Amniotic stem cell (primary cell): ENCODE data around the gene C15orf39.
"Not testable (repeated sequence)": the region's sequence is repeated elsewhere in the genome, so short reads cannot be mapped to it uniquely, and the experiment has no call there.

ENCODE experiments used
- DNase-seq: peaks from one replicate; lab custom pipeline; 2025; lab: John Stamatoyannopoulos, UW

Gene C15orf39

GRCh38 chr15:75212200-75212858, 10.6 kb downstream of the C15orf39 start:
- DNase-seq = no peak

- DNase-seq = no peak
Measured at GRCh38 chr15:75213212-75213767, 11.6 kb downstream of the C15orf39 start.

GRCh38 chr15:75213768-75214221, 12.1 kb downstream of the C15orf39 start:
- no peak for DNase-seq

- DNase-seq = no peak
Measured at GRCh38 chr15:75214293-75215096, 12.8 kb downstream of the C15orf39 start.

DNA sequence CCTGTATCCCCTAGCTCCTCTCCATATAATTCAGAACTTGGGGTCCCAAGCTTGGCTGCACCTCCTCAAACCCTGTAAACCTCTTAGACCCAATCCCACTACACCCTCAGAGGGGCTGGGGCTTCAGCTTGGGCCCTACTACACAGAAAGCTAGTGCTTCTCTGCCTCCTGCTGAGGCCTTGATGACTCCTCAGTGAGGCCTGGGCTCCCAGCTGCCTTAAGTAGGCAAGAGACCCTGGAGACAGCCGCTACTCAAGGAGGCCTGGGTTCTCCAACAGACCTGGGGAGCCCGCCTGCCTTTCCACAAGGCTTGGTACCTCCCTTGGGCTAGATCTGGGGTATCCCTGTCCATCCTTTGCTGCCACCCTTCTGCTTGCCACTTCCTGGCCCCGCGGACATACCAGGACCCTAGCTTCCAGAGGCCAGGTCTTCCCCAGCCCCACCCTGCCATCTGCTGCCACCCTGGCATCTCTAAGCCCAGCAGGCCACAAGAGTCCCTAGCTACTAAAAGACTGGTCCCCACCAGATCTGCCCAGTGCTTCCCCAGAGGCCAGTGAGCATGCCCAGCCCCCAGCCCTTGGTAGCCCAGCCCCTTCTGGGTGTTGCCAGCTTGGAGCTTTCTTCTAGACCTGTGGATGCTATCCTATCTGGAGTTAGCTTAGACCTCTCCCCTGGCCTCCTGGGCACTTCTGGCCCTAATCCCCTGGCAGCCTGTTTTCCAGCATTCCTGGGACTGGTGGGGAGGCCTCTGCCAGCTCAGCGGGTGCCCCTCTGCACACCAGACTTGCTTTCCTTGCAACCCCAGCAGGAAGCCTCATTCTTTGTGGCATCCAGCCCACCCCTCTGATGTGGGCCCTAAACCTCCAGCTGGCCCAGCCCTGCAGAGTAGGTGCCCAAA, 13.7 kb downstream of the C15orf39 start:
- no peak for DNase-seq

GRCh38 chr15:75217012-75217411, 15.3 kb downstream of the C15orf39 start:
- no peak for DNase-seq

DNA sequence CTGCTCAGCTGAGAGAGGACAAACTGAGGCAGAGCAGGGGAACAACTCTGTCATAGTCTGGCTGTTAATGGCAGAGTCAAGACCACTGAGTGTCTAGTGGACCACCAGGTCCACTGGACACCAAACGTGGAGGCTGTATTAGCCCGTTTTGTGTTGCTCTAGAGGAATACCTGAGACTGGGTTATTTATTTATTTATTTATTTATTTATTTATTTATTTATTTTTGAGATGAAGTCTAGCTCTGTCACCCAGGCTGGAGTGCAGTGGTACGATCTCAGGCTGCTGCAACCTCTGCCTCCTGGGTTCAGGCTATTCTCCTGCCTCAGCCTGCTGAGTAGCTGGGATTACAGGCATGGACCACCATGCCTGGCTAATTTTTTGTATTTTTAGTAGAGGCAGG, 15.9 kb downstream of the C15orf39 start:
- not testable (repeated sequence) for DNase-seq

- not testable (repeated sequence) for DNase-seq
Measured at GRCh38 chr15:75219507-75219929, 17.8 kb downstream of the C15orf39 start.

DNA sequence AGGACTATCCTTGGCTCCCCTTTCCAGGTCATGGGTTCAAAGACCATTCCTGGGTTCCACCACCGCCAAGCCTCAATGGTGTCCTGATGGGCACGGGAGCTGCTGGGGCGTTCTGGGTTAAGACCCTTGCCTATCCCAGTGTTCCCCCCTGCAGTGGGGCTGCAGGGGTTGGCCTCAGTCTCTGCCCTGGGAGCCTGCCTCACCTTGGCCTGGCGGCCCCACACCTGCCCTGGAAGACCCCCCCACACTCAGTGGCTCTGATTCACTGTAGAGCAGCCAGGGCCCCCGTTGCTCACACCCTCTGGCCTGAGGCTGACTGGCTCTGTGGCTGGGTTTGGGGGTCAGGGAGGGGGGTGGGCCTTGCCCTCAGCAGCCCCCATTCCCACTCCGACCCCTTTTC, 22.0 kb downstream of the C15orf39 start:
- no peak for DNase-seq

DNA sequence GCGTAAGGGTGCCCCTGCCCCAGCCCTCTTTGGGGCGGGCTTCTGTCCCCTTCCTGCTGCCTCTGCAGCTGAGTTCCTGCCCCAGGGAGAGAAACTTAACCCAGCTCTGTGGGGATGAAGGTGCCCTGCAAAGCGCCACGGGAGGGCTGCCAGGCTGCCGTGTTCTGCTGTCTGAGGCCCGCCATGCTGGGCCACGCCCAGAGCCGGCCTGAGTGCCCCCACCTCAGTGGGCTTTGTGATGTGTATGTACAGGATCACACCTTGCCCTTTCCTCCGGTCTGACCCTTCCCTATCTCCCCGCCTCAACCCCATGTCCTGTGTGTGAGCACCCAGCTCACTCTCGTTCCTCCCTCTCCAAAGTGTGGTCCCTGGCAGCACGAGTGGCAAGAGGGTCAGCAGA, 22.6 kb downstream of the C15orf39 start:
- DNase-seq = no peak

DNA sequence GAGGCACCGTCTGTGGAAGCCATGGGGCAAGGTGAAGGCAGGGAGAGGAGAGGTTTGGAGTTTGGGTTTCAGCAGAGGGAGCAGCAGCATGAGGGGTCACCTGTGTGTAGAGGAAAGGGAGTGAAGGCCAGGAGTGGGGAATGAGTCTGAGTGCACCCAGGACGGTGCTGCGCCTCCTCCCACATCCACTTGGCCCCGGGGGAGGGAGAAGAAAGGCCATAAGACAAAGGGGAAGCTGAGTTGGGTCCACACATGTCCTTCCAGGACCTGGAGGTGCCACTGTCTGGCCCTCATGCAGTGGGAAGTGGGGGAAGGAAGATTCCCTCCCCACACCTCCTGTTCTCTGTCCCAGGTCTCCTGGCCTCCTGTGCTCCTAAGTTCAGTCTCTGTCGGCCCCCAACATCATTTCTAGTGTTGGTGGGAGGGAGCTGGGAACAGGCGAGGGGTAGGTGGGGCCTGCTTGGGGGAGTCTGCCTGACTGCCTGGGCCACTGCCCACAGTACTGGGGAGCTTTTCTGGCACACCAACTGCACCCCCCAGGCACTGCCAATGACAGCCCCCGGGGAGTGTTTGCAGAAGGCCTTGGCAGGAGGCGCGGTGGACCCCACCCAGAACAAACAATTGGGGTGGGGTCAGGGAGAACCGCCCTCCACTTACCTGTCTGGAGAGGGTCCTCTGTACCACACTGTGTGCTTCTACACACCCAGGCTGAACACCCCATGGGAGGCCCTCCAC, 23.6 kb downstream of the C15orf39 start:
- DNase-seq = not testable (repeated sequence)

DNA sequence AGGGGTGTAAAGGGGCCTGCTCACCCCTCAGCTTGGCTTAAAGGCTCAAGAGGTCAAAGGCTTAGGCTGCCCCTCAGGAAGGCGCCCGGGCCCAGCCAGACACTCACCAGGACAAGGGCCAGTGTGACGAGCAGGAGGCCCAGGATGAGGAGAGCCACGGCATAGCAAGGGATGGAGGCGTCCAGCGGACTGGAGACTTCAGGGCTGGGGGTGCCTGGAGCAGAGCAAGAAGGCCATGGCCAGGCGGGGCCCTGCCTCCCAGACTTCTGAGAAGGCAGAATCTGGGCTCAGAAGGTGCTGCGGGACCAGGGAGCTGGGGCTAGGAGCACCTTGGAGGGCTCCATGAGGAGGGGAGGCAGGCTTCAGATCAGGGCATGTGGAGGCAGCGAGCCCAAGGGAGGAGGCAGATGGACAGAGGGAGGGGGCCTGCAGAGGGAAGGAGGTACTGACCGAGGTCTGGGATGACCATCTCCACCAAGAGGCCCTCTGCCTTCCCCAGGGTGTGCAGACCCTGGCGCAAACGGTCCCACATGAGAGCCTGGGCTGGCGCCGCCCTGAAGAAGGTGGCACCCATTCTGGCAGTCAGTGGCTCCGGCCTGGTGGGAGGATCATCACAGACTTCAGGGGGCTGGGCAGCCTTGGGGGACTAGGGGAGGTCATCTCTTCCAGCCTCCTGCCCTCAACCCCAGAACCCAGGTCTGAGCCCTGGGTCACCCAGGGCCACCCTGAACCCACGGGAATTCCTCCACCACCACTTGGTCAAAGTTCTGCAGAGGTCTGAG, 24.5 kb downstream of the C15orf39 start:
- no peak for DNase-seq

DNA sequence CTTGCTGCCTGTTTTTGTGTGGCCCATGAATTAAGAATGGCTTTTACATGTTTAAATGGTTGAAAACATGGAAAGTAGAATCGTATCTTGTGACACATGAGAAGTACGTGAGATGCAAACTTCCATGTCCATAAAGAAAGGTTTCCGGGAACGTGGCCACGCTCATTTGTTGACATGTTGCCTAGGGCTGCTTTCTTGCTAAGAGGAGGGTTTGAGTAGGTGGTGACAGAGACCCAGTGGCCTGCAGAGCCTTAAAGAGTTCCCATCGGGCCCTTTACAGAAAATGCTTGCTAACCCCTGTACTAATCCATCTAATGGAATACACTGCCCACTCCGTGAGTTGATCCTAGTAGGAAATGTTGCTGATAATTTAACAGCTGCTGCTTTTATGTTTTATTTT, 25.4 kb downstream of the C15orf39 start:
- not testable (repeated sequence) for DNase-seq

DNA sequence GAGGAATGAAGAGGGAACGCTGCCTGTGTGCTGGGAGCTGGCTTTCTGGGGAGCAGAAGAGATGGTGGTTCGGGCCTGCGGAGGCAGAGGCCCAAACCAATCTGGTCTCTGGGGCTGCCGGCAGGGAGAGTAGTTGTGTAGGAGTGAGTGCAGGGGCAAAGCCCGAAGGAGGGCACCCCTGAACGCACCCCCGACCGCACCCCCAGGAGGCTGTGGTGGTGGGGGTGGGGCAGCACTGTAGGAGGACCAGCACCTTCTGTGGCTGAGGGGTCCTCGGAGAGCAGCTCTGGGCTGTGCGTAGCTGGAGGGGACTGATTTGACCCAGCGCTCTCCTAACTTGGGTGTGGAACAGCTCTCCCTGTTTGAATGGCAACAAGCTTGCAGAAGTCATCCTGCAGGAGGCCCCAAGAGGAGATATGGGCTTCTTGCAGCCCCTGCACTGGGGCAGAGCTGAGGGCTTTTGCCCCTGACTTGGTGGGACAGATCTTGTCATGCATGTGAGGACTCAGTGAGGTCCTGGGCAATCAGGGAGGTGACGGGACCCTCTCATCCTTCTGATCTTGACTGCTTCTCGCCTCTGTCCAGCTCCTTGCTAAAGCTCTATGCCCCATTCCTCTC, 26.1 kb downstream of the C15orf39 start:
- no peak for DNase-seq

GRCh38 chr15:75228787-75229186, 27.1 kb downstream of the C15orf39 start:
- no peak for DNase-seq

- no peak for DNase-seq
Measured at GRCh38 chr15:75229191-75230015, 27.7 kb downstream of the C15orf39 start.

GRCh38 chr15:75230016-75230343, 28.3 kb downstream of the C15orf39 start:
- DNase-seq = no peak

DNA sequence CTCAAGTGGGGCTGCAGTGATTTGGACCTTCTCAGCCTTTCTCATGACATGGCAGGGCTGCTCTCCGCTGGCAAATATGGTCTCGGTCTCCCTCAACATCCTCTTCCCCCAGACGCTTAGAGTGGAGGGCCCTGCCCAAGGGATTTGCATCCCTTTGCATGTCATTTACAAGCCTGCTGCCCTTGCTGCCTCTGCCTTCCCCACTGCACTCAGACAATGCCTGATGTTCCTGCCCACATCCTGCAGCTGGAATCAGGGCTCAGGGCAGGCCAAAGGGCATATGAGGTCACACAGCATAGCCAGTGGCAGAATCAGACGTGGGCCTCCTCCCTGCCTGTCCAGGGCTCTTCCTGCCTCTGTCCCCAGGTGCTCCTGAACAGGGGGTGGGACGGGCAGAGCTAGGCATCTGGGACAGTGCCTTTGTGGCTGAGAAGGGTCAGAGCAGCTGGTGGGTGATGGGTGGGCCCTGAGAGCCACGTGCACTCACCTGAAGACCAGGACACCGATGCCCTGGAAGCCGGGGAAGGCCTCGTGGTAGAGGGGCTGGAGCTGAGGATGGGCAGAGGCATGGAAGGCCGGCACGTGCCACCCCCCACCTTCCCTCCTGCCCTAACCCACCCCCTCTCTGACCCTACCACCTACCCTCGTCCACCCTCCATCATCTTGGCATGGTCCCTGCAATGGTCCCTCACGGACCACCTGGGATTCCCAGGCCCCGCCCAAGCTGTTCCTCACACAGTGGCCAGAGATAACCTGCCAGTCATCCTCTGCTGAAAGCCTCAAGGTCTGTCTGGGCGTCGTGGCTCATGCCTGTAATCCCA, 29.1 kb downstream of the C15orf39 start:
- DNase-seq = no peak
